ENCODE data around the gene UBXN7.
"Not testable (repeated sequence)": the region's sequence is repeated elsewhere in the genome, so short reads cannot be mapped to it uniquely, and the experiment has no call there.

Gene UBXN7

DNA sequence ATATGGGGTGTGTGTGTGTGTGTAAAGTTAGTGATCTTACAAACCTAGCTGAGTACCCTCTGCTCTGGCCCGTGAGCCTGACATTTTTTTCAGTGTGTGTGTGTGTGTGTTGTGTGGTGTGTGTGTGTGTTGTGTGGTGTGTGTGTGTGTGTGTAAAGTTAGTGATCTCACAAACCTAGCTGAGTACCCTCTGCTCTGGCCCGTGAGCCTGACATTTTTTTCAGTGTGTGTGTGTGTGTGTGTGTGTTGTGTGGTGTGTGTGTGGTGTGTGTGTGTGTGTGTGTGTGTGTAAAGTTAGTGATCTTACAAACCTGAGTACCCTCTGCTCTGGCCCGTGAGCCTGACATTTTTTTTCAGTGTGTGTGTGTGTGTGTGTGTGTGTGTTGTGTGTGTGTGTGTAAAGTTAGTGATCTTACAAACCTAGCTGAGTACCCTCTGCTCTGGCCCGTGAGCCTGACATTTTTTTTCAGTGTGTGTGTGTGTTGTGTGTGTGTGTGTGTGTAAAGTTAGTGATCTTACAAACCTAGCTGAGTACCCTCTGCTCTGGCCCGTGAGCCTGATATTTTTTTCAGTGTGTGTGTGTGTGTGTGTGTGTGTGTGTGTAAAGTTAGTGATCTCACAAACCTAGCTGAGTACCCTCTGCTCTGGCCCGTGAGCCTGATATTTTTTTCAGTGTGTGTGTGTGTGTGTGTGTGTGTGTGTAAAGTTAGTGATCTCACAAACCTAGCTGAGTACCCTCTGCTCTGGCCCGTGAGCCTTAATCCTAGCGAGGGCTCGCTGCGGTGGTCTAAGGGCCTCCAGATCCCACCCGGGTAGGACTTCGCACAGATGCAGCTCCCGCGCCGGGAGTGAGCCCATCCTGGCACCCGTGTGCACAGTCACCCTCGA is 115.2 kb downstream of the UBXN7 start:
- not testable (repeated sequence) for DNase-seq (ENCODE audit: low read depth in 3 of 3)

DNA sequence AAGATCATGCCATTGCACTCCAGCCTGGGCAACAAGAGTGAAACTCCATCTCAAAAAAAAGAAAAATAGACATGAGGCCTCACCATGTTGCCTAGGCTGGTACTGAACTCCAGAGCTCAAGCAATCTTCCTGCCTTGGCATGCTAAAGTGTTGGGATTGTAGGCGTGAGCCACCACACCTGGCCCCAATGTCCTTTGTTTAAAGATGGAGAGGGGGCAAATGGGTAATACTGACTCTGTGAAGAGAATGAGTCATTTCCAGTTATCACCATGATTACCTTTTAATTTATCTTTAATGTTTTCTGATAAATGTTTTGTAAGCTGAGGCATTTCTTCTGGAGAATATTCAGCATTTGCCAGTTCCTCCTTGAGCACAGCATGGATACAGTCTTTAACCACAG is 116.4 kb downstream of the UBXN7 start:
- DNase-seq (ENCODE audit: low read depth in 3 of 3), result no peak

DNA sequence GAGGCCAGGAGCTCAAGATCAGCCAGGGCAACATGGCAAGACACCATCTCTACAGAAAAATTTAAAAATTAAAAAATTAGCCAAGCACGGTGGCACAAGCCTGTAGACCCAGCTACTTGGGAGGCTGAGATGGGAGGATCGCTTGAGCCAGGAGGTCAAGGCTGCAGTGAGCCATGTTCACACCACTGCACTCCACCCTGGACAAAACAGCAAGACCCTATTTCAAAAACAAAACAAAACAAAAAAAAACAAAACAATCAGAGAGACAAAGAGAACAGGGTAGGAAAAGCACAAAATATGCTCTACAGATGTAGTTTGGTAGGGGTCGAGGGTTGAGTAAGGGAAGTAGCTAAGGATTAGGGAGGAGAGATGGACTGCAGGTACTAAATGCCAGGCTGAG is 117.6 kb downstream of the UBXN7 start:
- DNase-seq (ENCODE audit: low read depth in 3 of 3), result no peak

GRCh38 chr3:196314086-196314485 is 118.1 kb downstream of the UBXN7 start:
- DNase-seq (ENCODE audit: low read depth in 3 of 3), result not testable (repeated sequence)

DNA sequence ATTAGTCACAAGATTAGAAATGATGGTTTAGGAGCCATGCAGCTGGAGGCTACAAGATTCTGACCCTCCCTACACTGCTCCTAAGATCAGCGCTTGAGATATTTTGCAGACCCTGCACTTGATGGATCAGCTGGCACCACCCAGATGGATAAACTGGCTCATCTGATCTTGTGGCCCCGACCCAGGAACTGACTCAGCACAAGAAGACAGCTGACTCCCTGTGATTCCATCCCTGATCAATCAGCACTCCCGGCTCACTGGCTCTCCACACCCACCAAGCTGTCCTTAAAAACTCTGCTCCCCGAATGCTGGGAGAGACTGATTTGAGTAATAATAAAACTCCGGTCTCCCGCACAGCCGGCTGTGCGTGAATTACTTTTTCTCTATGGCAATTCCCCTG is 129.3 kb downstream of the UBXN7 start:
- not testable (repeated sequence) for DNase-seq (ENCODE audit: low read depth in 3 of 3)

DNA sequence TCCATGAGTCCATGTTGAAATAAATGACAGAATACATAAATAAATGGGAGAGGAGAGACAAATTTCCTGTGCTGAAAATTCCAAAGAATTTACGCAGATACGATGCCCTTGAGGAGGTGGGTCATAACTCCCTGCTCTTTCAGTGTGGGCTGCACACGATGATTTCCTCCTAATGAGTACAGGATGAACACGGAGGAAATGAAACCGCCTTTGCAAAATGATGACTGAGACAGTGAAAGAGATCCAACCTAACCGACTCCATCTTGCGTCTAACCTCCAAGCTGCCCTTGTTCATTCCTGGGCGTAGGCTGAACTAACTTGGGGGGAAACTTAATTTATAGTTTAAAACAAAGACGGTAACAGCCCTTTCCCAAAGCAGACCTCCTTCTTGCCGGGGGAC is 129.7 kb downstream of the UBXN7 start:
- not testable (repeated sequence) for DNase-seq (ENCODE audit: low read depth in 3 of 3)

- DNase-seq (ENCODE audit: low read depth in 3 of 3), result no peak
Observed at GRCh38 chr3:196298521-196298920, 133.7 kb downstream of the UBXN7 start.

Data from stimulated activated CD4-positive, alpha-beta T cell treated with anti-CD3 and anti-CD28 coated beads, TNF-alpha, amount 100 ng/mL, for 24 hours (primary cell).